HuH-7.5 (cell line): ENCODE data around the gene ATP6V1C2.
"Not testable (repeated sequence)": the region's sequence is repeated elsewhere in the genome, so short reads cannot be mapped to it uniquely, and the experiment has no call there.

Source experiments
- DNase-seq: peaks from one replicate; pipeline ENCODE4 v3.0.0; 2011; ENCODE audit warnings: low spot score

Gene ATP6V1C2

GRCh38 chr2:10813163-10814138 lies 92.0 kb downstream of the ATP6V1C2 start:
- DNase-seq = not testable (repeated sequence)

GRCh38 chr2:10814142-10814541 lies 92.7 kb downstream of the ATP6V1C2 start:
- DNase-seq = no peak

GRCh38 chr2:10814571-10815331 lies 93.3 kb downstream of the ATP6V1C2 start:
- no peak for DNase-seq

GRCh38 chr2:10817413-10817812 lies 96.0 kb downstream of the ATP6V1C2 start:
- DNase-seq = peak; percentile 26

GRCh38 chr2:10818305-10818704 lies 96.9 kb downstream of the ATP6V1C2 start:
- DNase-seq = not testable (repeated sequence)

- DNase-seq = no peak
Measured at GRCh38 chr2:10818984-10819383, 97.6 kb downstream of the ATP6V1C2 start.

- no peak for DNase-seq
Measured at GRCh38 chr2:10819714-10820314, 98.4 kb downstream of the ATP6V1C2 start.

- DNase-seq = no peak
Measured at GRCh38 chr2:10820562-10820961, 99.1 kb downstream of the ATP6V1C2 start.

- DNase-seq = no peak
Measured at GRCh38 chr2:10820978-10821695, 99.7 kb downstream of the ATP6V1C2 start.

GRCh38 chr2:10824191-10824590 lies 102.8 kb downstream of the ATP6V1C2 start:
- DNase-seq = no peak

GRCh38 chr2:10826026-10826425 lies 104.6 kb downstream of the ATP6V1C2 start:
- no peak for DNase-seq

GRCh38 chr2:10826625-10827024 lies 105.2 kb downstream of the ATP6V1C2 start:
- DNase-seq = no peak

- DNase-seq = no peak
Measured at GRCh38 chr2:10828346-10828745, 106.9 kb downstream of the ATP6V1C2 start.

- no peak for DNase-seq
Measured at GRCh38 chr2:10829299-10829698, 107.9 kb downstream of the ATP6V1C2 start.

- no peak for DNase-seq
Measured at GRCh38 chr2:10830203-10830602, 108.8 kb downstream of the ATP6V1C2 start.

GRCh38 chr2:10830641-10831399 lies 109.4 kb downstream of the ATP6V1C2 start:
- no peak for DNase-seq

- no peak for DNase-seq
Measured at GRCh38 chr2:10831400-10831985, 110.1 kb downstream of the ATP6V1C2 start.

- peak; percentile 75 for DNase-seq
Measured at GRCh38 chr2:10832203-10832936, 110.9 kb downstream of the ATP6V1C2 start.

- DNase-seq = no peak
Measured at GRCh38 chr2:10833021-10833420, 111.6 kb downstream of the ATP6V1C2 start.

- no peak for DNase-seq
Measured at GRCh38 chr2:10834068-10834655, 112.7 kb downstream of the ATP6V1C2 start.
